Measurements from ENCODE around the gene ANAPC2.

Gene ANAPC2

DNA sequence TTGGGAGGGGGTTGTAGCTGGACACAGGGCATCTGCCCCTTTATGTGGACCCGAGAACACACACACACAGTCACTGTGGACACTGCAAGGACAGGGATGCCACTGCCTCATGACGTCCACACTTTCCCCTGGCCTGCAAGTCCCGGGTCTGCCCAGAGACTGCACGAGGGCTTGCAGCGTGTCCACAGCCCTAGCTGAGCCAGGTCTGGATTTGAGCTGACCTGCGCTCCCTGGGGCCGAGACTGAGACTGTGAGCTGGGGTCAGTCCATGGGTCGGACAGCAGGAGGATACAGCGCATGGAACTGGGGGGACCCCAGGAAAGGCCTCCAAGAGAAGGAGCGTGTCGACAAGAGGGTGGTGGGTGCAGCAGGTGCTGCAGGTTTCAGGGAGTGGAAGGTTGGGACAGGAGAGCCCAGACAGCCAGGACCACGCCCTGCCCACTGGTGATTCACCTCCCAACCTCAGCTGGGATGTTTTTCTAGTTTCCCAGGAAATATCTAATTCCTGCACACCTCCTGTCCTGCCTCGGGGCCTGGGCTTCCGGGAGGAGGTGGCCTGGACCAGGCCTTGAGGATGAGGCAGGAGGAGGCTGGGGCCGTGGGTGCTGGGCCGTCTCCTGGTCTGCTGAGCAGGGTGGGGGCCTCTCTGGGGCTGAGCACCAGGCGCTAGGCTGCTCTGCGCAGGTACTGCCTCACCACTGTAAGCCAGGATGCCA is 38.1 kb upstream of the ANAPC2 start:
- H2AFZ ChIP-seq (ENCODE audit: low read depth), result no peak overlapping the region
- peaks cover 10% of the 10 kb centered on the region for H3K4me1 ChIP-seq (ENCODE audit: low read depth, poor library complexity, severe bottlenecking)
- H4K20me1 ChIP-seq (ENCODE audit: insufficient read depth), result no peaks in the 10 kb centered on the region
- TF ChIP-seq, protein P1, sequence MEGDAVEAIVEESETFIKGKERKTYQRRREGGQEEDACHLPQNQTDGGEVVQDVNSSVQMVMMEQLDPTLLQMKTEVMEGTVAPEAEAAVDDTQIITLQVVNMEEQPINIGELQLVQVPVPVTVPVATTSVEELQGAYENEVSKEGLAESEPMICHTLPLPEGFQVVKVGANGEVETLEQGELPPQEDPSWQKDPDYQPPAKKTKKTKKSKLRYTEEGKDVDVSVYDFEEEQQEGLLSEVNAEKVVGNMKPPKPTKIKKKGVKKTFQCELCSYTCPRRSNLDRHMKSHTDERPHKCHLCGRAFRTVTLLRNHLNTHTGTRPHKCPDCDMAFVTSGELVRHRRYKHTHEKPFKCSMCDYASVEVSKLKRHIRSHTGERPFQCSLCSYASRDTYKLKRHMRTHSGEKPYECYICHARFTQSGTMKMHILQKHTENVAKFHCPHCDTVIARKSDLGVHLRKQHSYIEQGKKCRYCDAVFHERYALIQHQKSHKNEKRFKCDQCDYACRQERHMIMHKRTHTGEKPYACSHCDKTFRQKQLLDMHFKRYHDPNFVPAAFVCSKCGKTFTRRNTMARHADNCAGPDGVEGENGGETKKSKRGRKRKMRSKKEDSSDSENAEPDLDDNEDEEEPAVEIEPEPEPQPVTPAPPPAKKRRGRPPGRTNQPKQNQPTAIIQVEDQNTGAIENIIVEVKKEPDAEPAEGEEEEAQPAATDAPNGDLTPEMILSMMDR (conservative IDR thresholded peaks at IDR 0.05; ENCODE audit: low read depth, low read length), result no peak
- H3K36me3 ChIP-seq (ENCODE audit: insufficient read depth), result no peaks in the 10 kb centered on the region
- H3K27me3 ChIP-seq (ENCODE audit: insufficient read depth, low read depth), result peaks cover 26% of the 10 kb centered on the region
- H3K4me2 ChIP-seq, result no peak overlapping the region
- no peak overlapping the region for H3K9ac ChIP-seq
- H3K79me2 ChIP-seq (ENCODE audit: insufficient read depth, low read depth), result no peaks in the 10 kb centered on the region
- no peak overlapping the region for H3K27ac ChIP-seq
- no peak overlapping the region for H3K4me3 ChIP-seq (IDR thresholded peaks at IDR 0.05; ENCODE audit: insufficient read depth, low read depth, low read length)

DNA sequence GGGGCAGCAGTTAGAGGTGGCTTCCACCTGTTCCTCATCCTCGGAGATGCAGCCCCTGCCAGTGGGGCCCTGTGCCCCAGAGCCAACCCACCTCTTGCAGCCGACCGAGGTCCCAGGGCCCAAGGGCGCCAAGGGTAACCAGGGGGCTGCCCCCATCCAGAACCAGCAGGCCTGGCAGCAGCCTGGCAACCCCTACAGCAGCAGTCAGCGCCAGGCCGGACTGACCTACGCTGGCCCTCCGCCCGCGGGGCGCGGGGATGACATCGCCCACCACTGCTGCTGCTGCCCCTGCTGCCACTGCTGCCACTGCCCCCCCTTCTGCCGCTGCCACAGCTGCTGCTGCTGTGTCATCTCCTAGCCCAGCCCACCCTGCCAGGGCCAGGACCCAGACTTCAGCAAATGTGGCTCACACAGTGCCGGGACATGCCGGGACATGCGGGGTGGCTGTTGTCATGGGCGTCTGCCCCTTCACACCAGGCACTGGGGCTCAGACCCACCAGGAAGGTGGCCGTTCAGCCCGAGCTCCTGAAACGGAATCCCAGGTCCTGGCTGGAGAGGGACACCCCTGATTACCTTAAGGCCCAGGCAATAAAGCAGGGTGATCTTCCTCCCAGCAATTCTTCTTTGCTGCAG is 37.5 kb upstream of the ANAPC2 start:
- H3K4me1 ChIP-seq (ENCODE audit: low read depth, poor library complexity, severe bottlenecking), result peaks cover 10% of the 10 kb centered on the region
- no peaks in the 10 kb centered on the region for H3K36me3 ChIP-seq (ENCODE audit: insufficient read depth)
- no peak overlapping the region for H3K4me2 ChIP-seq
- H3K27me3 ChIP-seq (ENCODE audit: insufficient read depth, low read depth), result peaks cover 19% of the 10 kb centered on the region
- H3K79me2 ChIP-seq (ENCODE audit: insufficient read depth, low read depth), result no peaks in the 10 kb centered on the region
- no peak overlapping the region for H3K9ac ChIP-seq
- no peaks in the 10 kb centered on the region for H4K20me1 ChIP-seq (ENCODE audit: insufficient read depth)
- H3K27ac ChIP-seq, result no peak overlapping the region
- TF ChIP-seq, protein P1 (conservative IDR thresholded peaks at IDR 0.05; ENCODE audit: low read depth, low read length), result no peak
- no peak overlapping the region for H3K4me3 ChIP-seq (IDR thresholded peaks at IDR 0.05; ENCODE audit: insufficient read depth, low read depth, low read length)
- H2AFZ ChIP-seq (ENCODE audit: low read depth), result no peak overlapping the region

GRCh38 chr9:137224830-137225694 is 36.7 kb upstream of the ANAPC2 start, which contains the start of gene CYSRT1:
CYSRT1 (plus strand) TSS chr9:137225174; CDS start chr9:137225622, 448 bp downstream.
- Histone ChIP-seq H3K4me1 (ENCODE audit: low read depth, poor library complexity, severe bottlenecking) (peaks cover 10% of the 10 kb centered on the region), H3K27ac (no peak within 1 kb of the TSS)

More at GRCh38 chr9:137224830-137225694, 36.7 kb upstream of the ANAPC2 start, which contains the start of gene CYSRT1:
- Histone ChIP-seq H3K4me2 (peak within 1 kb of the TSS; percentile 80), H3K4me3 (IDR thresholded peaks at IDR 0.05; ENCODE audit: insufficient read depth, low read depth, low read length) (no peak within 1 kb of the TSS), H4K20me1 (ENCODE audit: insufficient read depth) (no peaks in the 10 kb centered on the region), H3K27me3 (ENCODE audit: insufficient read depth, low read depth) (peaks cover 15% of the 10 kb centered on the region), H3K9ac (no peak within 1 kb of the TSS), H2AFZ (ENCODE audit: low read depth) (peak within 1 kb of the TSS; percentile 73), H3K79me2 (ENCODE audit: insufficient read depth, low read depth) (no peaks in the 10 kb centered on the region), H3K36me3 (ENCODE audit: insufficient read depth) (no peaks in the 10 kb centered on the region)
- TF ChIP-seq, protein P1 (conservative IDR thresholded peaks at IDR 0.05; ENCODE audit: low read depth, low read length), result no peak
